Suppressor macrophage treated with lipopolysaccharide for 4 hours (primary cell): ENCODE measurements around the gene CELF2.
A peak's percentile ranks its signal among the peaks of the same experiment; 100 is the strongest.

Source experiments
- DNase-seq: peaks from one replicate; pipeline ENCODE4 v3.0.0-alpha.2; 2020

Gene CELF2

GRCh38 chr10:11282661-11283060 lies 265.0 kb downstream of the CELF2 start:
- no peak for DNase-seq

GRCh38 chr10:11284291-11285085 lies 266.8 kb downstream of the CELF2 start:
- no peak for DNase-seq

- no peak for DNase-seq
Measured at GRCh38 chr10:11285171-11285570, 267.5 kb downstream of the CELF2 start.

- DNase-seq = peak; percentile 76
Measured at GRCh38 chr10:11286261-11286852, 268.7 kb downstream of the CELF2 start.

- no peak for DNase-seq
Measured at GRCh38 chr10:11288302-11288701, 270.6 kb downstream of the CELF2 start.

GRCh38 chr10:11290156-11290890 lies 272.7 kb downstream of the CELF2 start:
- DNase-seq = no peak

- DNase-seq = no peak
Measured at GRCh38 chr10:11292576-11293302, 275.1 kb downstream of the CELF2 start.

- no peak for DNase-seq
Measured at GRCh38 chr10:11293332-11293731, 275.7 kb downstream of the CELF2 start.

GRCh38 chr10:11294831-11295450 lies 277.3 kb downstream of the CELF2 start:
- DNase-seq = no peak

GRCh38 chr10:11295492-11295891 lies 277.8 kb downstream of the CELF2 start:
- DNase-seq = no peak

GRCh38 chr10:11297136-11297535 lies 279.5 kb downstream of the CELF2 start:
- DNase-seq = no peak

GRCh38 chr10:11298116-11298515 lies 280.4 kb downstream of the CELF2 start:
- DNase-seq = no peak

- no peak for DNase-seq
Measured at GRCh38 chr10:11299125-11299524, 281.5 kb downstream of the CELF2 start.

GRCh38 chr10:11300026-11300425 lies 282.4 kb downstream of the CELF2 start:
- DNase-seq = no peak

GRCh38 chr10:11300563-11300962 lies 282.9 kb downstream of the CELF2 start:
- DNase-seq = no peak

GRCh38 chr10:11301571-11302111 lies 284.0 kb downstream of the CELF2 start:
- DNase-seq = no peak

- no peak for DNase-seq
Measured at GRCh38 chr10:11302181-11302580, 284.5 kb downstream of the CELF2 start.

- DNase-seq = no peak
Measured at GRCh38 chr10:11303361-11304170, 285.9 kb downstream of the CELF2 start.

- no peak for DNase-seq
Measured at GRCh38 chr10:11304906-11305585, 287.4 kb downstream of the CELF2 start.

GRCh38 chr10:11305825-11306593 lies 288.3 kb downstream of the CELF2 start:
- DNase-seq = no peak
